ENCODE data around the gene TENM4. TPM values are rescaled to one million over a fixed set of nuclear protein-coding genes. Genes with fewer than 3 reads are reported as not detected.

Gene TENM4
- total and polyA plus RNA-seq, 10 of the 15 experiments (the other 5 are each of a cell fraction or from before 2014, with no cell fraction given) = 0.03 to 0.12 (median 0.06) TPM; not detected in 7

DNA sequence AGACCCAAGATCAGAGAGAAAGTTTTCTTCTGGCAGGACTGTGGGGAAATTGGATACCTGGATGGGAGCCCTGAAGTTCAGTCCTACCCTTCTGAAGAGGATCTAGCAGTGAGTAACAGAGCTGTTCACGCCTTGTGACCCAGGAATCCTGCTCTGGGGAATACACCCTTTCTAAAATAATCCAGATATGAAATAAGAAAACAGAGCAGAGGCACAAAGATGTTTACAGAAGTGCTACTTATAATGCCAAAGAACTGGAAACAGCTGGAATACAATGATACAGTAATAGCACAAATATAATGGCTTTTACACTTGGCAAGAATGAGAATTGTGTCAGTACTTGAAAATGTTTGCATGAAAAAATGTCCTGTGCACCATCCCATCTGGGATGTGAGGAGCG is 562.2 kb downstream of the TENM4 start:
- intact Hi-C loops (cut with micrococcal nuclease; ENCODE audit: unreplicated experiment) = no loop called here
- SMC1A ChIA-PET (ENCODE audit: uncharacterized antibody, unreplicated experiment) = no interaction called here
- no peak for TF ChIP-seq BCL11A (IDR thresholded peaks at IDR 0.05; ENCODE audit: low read depth, low read length)
- no peak for TF ChIP-seq IRF4 (IDR thresholded peaks at IDR 0.05; ENCODE audit: low read depth, low read length)
- TF ChIP-seq CBX5 (IDR thresholded peaks at IDR 0.05; ENCODE audit: low read depth) = no peak
- TF ChIP-seq MTA2 (IDR thresholded peaks at IDR 0.05; ENCODE audit: low read depth) = no peak
- TF ChIP-seq, protein P1, sequence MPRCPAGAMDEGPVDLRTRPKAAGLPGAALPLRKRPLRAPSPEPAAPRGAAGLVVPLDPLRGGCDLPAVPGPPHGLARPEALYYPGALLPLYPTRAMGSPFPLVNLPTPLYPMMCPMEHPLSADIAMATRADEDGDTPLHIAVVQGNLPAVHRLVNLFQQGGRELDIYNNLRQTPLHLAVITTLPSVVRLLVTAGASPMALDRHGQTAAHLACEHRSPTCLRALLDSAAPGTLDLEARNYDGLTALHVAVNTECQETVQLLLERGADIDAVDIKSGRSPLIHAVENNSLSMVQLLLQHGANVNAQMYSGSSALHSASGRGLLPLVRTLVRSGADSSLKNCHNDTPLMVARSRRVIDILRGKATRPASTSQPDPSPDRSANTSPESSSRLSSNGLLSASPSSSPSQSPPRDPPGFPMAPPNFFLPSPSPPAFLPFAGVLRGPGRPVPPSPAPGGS (IDR thresholded peaks at IDR 0.05; ENCODE audit: borderline replicate concordance, insufficient read depth, low read depth, low read length, poor library complexity, severe bottlenecking) = no peak
- TF ChIP-seq FOXK2 (IDR thresholded peaks at IDR 0.05) = no peak
- TF ChIP-seq RELA (IDR thresholded peaks at IDR 0.05; ENCODE audit: borderline replicate concordance, partially characterized antibody) = no peak
- no peak for TF ChIP-seq ZNF622 (IDR thresholded peaks at IDR 0.05)
- TF ChIP-seq, protein P2, sequence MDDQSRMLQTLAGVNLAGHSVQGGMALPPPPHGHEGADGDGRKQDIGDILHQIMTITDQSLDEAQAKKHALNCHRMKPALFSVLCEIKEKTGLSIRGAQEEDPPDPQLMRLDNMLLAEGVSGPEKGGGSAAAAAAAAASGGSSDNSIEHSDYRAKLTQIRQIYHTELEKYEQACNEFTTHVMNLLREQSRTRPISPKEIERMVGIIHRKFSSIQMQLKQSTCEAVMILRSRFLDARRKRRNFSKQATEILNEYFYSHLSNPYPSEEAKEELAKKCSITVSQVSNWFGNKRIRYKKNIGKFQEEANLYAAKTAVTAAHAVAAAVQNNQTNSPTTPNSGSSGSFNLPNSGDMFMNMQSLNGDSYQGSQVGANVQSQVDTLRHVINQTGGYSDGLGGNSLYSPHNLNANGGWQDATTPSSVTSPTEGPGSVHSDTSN (IDR thresholded peaks at IDR 0.05; ENCODE audit: insufficient replicate concordance, low read depth, low read length) = no peak
- TF ChIP-seq, protein P3, sequence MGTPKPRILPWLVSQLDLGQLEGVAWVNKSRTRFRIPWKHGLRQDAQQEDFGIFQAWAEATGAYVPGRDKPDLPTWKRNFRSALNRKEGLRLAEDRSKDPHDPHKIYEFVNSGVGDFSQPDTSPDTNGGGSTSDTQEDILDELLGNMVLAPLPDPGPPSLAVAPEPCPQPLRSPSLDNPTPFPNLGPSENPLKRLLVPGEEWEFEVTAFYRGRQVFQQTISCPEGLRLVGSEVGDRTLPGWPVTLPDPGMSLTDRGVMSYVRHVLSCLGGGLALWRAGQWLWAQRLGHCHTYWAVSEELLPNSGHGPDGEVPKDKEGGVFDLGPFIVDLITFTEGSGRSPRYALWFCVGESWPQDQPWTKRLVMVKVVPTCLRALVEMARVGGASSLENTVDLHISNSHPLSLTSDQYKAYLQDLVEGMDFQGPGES (IDR thresholded peaks at IDR 0.05) = no peak
- no peak for TF ChIP-seq WRNIP1 (IDR thresholded peaks at IDR 0.05; ENCODE audit: borderline replicate concordance, low read depth, low read length)
- TF ChIP-seq, protein P4, sequence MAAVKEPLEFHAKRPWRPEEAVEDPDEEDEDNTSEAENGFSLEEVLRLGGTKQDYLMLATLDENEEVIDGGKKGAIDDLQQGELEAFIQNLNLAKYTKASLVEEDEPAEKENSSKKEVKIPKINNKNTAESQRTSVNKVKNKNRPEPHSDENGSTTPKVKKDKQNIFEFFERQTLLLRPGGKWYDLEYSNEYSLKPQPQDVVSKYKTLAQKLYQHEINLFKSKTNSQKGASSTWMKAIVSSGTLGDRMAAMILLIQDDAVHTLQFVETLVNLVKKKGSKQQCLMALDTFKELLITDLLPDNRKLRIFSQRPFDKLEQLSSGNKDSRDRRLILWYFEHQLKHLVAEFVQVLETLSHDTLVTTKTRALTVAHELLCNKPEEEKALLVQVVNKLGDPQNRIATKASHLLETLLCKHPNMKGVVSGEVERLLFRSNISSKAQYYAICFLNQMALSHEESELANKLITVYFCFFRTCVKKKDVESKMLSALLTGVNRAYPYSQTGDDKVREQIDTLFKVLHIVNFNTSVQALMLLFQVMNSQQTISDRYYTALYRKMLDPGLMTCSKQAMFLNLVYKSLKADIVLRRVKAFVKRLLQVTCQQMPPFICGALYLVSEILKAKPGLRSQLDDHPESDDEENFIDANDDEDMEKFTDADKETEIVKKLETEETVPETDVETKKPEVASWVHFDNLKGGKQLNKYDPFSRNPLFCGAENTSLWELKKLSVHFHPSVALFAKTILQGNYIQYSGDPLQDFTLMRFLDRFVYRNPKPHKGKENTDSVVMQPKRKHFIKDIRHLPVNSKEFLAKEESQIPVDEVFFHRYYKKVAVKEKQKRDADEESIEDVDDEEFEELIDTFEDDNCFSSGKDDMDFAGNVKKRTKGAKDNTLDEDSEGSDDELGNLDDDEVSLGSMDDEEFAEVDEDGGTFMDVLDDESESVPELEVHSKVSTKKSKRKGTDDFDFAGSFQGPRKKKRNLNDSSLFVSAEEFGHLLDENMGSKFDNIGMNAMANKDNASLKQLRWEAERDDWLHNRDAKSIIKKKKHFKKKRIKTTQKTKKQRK (IDR thresholded peaks at IDR 0.05; ENCODE audit: low read depth, low read length) = no peak
- TF ChIP-seq, protein P5, sequence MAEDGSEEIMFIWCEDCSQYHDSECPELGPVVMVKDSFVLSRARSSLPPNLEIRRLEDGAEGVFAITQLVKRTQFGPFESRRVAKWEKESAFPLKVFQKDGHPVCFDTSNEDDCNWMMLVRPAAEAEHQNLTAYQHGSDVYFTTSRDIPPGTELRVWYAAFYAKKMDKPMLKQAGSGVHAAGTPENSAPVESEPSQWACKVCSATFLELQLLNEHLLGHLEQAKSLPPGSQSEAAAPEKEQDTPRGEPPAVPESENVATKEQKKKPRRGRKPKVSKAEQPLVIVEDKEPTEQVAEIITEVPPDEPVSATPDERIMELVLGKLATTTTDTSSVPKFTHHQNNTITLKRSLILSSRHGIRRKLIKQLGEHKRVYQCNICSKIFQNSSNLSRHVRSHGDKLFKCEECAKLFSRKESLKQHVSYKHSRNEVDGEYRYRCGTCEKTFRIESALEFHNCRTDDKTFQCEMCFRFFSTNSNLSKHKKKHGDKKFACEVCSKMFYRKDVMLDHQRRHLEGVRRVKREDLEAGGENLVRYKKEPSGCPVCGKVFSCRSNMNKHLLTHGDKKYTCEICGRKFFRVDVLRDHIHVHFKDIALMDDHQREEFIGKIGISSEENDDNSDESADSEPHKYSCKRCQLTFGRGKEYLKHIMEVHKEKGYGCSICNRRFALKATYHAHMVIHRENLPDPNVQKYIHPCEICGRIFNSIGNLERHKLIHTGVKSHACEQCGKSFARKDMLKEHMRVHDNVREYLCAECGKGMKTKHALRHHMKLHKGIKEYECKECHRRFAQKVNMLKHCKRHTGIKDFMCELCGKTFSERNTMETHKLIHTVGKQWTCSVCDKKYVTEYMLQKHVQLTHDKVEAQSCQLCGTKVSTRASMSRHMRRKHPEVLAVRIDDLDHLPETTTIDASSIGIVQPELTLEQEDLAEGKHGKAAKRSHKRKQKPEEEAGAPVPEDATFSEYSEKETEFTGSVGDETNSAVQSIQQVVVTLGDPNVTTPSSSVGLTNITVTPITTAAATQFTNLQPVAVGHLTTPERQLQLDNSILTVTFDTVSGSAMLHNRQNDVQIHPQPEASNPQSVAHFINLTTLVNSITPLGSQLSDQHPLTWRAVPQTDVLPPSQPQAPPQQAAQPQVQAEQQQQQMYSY (CRISPR knock-in tag; IDR thresholded peaks at IDR 0.05) = no peak
- no peak for TF ChIP-seq MEF2A (IDR thresholded peaks at IDR 0.05; ENCODE audit: insufficient read depth, low read depth, low read length)
- no peak for TF ChIP-seq PAX5 (IDR thresholded peaks at IDR 0.05; ENCODE audit: borderline replicate concordance, low read depth, low read length)

More for the DNA sequence above, 562.2 kb downstream of the TENM4 start:
- Histone ChIP-seq H3K4me1 (ENCODE audit: control insufficient read depth, insufficient read depth, low read length) (no peaks in the 10 kb centered on the region), H3K27me3 (replicated peaks in 1 of 2; ENCODE audit: control insufficient read depth in 2 of 2, insufficient read depth in 2 of 2, low read length in 1 of 2) (no peaks in the 10 kb centered on the region; a peak in 2 of 4 replicates), H3K79me2 (ENCODE audit: control insufficient read depth, insufficient read depth, low read length) (no peaks in the 10 kb centered on the region), H3K9ac (ENCODE audit: control insufficient read depth, insufficient read depth, low read length) (no peak overlapping the region), H2AFZ (ENCODE audit: control insufficient read depth, low read depth, low read length) (no peak overlapping the region), H4K20me1 (ENCODE audit: control insufficient read depth, insufficient read depth) (no peaks in the 10 kb centered on the region), H3K4me3 (no peak overlapping the region), H3K36me3 (ENCODE audit: control insufficient read depth in 2 of 2, insufficient read depth in 2 of 2, low read length in 1 of 2) (no peaks in the 10 kb centered on the region), H3K4me2 (ENCODE audit: control insufficient read depth, insufficient read depth) (no peak overlapping the region), H3K9me3 (replicated peaks; ENCODE audit: control insufficient read depth, insufficient read depth, low read length) (no peaks in the 10 kb centered on the region; the same call in 2 of the 3 replicates), H3K27ac (ENCODE audit: control insufficient read depth, insufficient read depth) (no peak overlapping the region)
- no peak for FAIRE-seq
- DNase-seq (ENCODE audit: low read depth, low spot score) = no peak
- no peak for ATAC-seq
- 10% methylated on average over 2 of the region's 2 CpGs for WGBS (ENCODE audit: insufficient coverage, insufficient replicate concordance, low lambda C conversion rate, missing lambda C conversion rate)
- ChIA-PET POLR2A (no interaction called here), RAD21 (ENCODE audit: unreplicated experiment) (no interaction called here), CTCF (no interaction called here)
- in situ Hi-C loops (cut with MboI) = no loop called here
- BruUV-seq (replicated peaks) = no TSS peak
